Muscle of leg (tissue), 16 donors: ENCODE results near the gene SLC25A40. TPM values are rescaled to one million over a fixed set of nuclear protein-coding genes. Genes with fewer than 3 reads are reported as not detected.
"Not testable (repeated sequence)": the region's sequence is repeated elsewhere in the genome, so short reads cannot be mapped to it uniquely, and the experiment has no call there.

ENCODE experiments used
- DNase-seq: peaks from one replicate; pipeline ENCODE4 v3.0.0; 2013
- H3K27ac ChIP-seq: one replicate; pipeline ENCODE4 v1.5.1; 2013; ENCODE audit warnings: mild to moderate bottlenecking, low read length, control low read depth
- H3K27me3 ChIP-seq: one replicate; pipeline ENCODE4 v1.6.1; 2013; ENCODE audit warnings: low read length; ENCODE audit not compliant: control insufficient read depth, insufficient read depth
- H3K36me3 ChIP-seq: one replicate; pipeline ENCODE4 v1.6.1; 2013; ENCODE audit warnings: low read length; ENCODE audit not compliant: control insufficient read depth, insufficient read depth
- H3K4me1 ChIP-seq: one replicate; pipeline ENCODE4 v1.6.1; 2013; ENCODE audit warnings: low read length; ENCODE audit not compliant: control insufficient read depth, insufficient read depth
- H3K4me3 ChIP-seq: one replicate; pipeline ENCODE4 v1.5.1; 2013; ENCODE audit warnings: low read length, control low read depth
- H3K9me3 ChIP-seq: replicated peaks from 2 replicates; pipeline ENCODE4 v1.6.1; 2013; ENCODE audit warnings: low read depth, low read length; ENCODE audit not compliant: control insufficient read depth
- WGBS: methylation state at CpG from one replicate; pipeline ENCODE4 v1.1.5; 2013; ENCODE audit warnings: missing lambda C conversion rate; ENCODE audit not compliant: insufficient coverage; 5-methylcytosine and 5-hydroxymethylcytosine counted together
- long read RNA-seq, 11 donors: transcript quantifications; one replicate each; lab custom pipeline, GENCODE V29; 2026
- polyA plus RNA-seq, 8 donors: library from polyadenylated mRNA; unstranded; fragments of 120-200 nt; gene quantifications; one replicate each; pipeline versions ENCODE4 v1.2.1 to v1.2.3, GENCODE V29; 2013; ENCODE audit warnings: inconsistent platforms in 1 of 8, low replicate concordance in 1 of 8; ENCODE audit not compliant: insufficient read length in 8 of 8, insufficient read depth in 1 of 8
- total RNA-seq: library from RNA; stranded (reverse); fragments of 120-200 nt; gene quantifications from one replicate; pipeline ENCODE4 v1.2.4, GENCODE V29; 2013

SLC25A40 gene, protein sequence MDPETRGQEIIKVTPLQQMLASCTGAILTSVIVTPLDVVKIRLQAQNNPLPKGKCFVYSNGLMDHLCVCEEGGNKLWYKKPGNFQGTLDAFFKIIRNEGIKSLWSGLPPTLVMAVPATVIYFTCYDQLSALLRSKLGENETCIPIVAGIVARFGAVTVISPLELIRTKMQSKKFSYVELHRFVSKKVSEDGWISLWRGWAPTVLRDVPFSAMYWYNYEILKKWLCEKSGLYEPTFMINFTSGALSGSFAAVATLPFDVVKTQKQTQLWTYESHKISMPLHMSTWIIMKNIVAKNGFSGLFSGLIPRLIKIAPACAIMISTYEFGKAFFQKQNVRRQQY
- 9.6 TPM for total RNA-seq
- 10 to 100 TPM; 10.8 to 19.2 (median 14.2) TPM for polyA plus RNA-seq
- long read RNA-seq, donor 1: 0 reads
- long read RNA-seq, donor 2, partial matches to known transcripts: 0 of 1 reads
- long read RNA-seq, donor 2, other reads (novel, unspliced or antisense): 0 of 1 reads
- long read RNA-seq, donor 3, full-length matches to known transcripts: 1 of 1 reads
- long read RNA-seq, donor 3, partial matches to known transcripts: 0 of 1 reads
- long read RNA-seq, donor 3, other reads (novel, unspliced or antisense): 0 of 1 reads
- long read RNA-seq, donor 4: 0 reads
- long read RNA-seq, donor 5, full-length matches to known transcripts: 3 of 10 reads
- long read RNA-seq, donor 5, partial matches to known transcripts: 7 of 10 reads
- long read RNA-seq, donor 5, other reads (novel, unspliced or antisense): 0 of 10 reads
- long read RNA-seq, donor 6, partial matches to known transcripts: 5 of 6 reads
- long read RNA-seq, donor 6, other reads (novel, unspliced or antisense): 0 of 6 reads
- long read RNA-seq, donor 7, full-length matches to known transcripts: 2 of 2 reads
- long read RNA-seq, donor 7, partial matches to known transcripts: 0 of 2 reads
- long read RNA-seq, donor 7, other reads (novel, unspliced or antisense): 0 of 2 reads
- long read RNA-seq, donor 8, full-length matches to known transcripts: 2 of 2 reads
- long read RNA-seq, donor 8, partial matches to known transcripts: 0 of 2 reads
- long read RNA-seq, donor 8, other reads (novel, unspliced or antisense): 0 of 2 reads
- long read RNA-seq, donor 9, full-length matches to known transcripts: 1 of 1 reads
- long read RNA-seq, donor 9, partial matches to known transcripts: 0 of 1 reads
- long read RNA-seq, donor 9, other reads (novel, unspliced or antisense): 0 of 1 reads
- long read RNA-seq, donor 10, full-length matches to known transcripts: 5 of 5 reads
- long read RNA-seq, donor 10, partial matches to known transcripts: 0 of 5 reads
- long read RNA-seq, donor 10, other reads (novel, unspliced or antisense): 0 of 5 reads
- long read RNA-seq, donor 11: 0 reads

DNA sequence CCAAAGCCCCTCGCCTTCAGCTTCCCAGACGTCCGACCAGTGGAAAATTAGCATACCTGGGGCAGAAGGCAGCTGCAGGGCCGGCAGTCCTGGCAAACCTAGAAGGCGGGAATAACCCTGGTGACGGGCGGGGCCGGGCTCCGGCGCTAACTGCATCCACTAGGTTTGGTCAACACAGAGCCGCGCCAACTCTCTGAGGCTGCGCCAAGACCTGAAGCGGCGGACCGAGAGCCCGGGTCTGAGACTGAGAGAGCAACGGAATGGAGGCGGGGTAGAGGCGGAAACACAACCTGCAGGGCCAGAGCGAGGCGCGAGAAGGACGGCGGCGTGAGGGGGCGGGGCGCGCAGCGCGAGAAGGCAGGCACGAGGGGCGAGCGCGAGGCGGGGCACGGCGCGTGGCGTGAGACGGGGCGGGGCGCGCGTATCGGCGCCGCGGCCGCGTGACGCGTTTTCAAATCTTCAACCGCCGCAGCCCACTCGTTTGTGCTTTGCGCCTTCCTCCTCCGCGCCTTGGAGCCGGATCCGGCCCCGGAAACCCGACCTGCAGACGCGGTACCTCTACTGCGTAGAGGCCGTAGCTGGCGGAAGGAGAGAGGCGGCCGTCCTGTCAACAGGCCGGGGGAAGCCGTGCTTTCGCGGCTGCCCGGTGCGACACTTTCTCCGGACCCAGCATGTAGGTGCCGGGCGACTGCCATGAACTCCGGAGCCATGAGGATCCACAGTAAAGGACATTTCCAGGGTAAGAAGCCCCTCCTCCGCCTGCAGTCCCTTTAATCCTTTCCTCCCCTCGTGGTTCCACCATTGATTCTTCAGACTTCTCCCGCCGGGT, at the start of gene SLC25A40, which contains the start of gene DBF4:
Gene SLC25A40 (minus strand): TSS at position 321 of the 829 bp plus-strand sequence. CDS start 17,633 bp downstream, outside the sequence.
Gene DBF4 (plus strand): TSS at position 454 of the 829 bp plus-strand sequence. CDS start 240 bp downstream, at position 694.
- under 1% methylated on average over 84 of the region's 84 CpGs for WGBS
- Histone ChIP-seq H3K4me1 (peaks cover 2% of the 10 kb centered on the region), H3K27ac (peak within 1 kb of the TSS; percentile 99), H3K27me3 (no peaks in the 10 kb centered on the region), H3K36me3 (peaks cover 4% of the 10 kb centered on the region), H3K9me3 (peaks cover 9% of the 10 kb centered on the region), H3K4me3 (peak within 1 kb of the TSS; percentile 93)
- peak; percentile 97 for DNase-seq

DNA sequence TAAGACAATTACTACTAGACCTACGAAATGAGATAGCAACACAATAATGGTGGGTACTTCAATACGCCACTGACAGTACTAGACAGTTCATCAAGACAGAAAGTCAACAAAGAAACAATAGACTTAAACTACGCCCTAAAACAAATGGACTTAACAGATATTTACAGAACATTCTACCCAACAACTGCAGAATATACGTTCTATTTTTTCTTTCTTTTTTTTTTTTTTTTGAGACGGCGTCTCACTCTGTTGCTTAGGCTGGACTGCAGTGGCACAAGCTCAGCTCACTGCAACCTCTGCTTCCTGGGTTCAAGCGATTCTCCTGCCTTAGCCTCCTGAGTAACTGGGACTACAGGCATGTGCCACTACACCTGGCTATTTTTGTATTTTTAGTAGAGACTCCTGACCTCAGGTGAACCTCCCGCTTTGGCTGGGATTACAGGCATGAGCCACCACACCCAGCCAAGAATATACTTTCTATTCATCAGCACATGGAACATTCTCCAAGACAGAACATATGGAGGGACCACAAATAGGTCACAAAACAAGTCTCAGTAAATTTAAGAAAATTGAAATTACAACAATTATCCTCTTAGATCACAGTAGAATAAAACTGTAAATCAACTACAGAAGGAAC, 46.7 kb upstream of the SLC25A40 start:
- H3K36me3 ChIP-seq, H3K4me3 ChIP-seq, H3K4me1 ChIP-seq, DNase-seq, H3K27ac ChIP-seq, H3K9me3 ChIP-seq, H3K27me3 ChIP-seq: not testable (repeated sequence)
- WGBS: 94% methylated on average over 2 of the region's 8 CpGs

DNA sequence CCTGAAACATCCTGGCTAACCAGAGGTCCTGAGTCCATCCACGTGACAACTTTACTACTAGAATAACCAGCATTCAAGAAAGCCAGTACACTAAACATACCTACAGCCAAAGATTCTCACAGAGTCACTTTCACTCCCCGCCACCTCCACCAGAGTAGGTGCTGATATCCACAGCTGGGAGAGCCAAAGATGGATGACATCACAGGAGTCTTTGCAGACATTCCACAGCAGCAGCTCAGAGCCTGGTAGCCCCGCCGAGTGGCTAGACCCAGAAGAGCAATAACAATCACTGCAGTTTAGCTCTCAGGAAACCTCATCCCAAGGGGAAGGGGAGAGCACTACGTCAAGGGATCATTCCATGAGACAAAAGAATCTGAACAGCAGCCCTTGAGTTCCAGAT, 44.4 kb upstream of the SLC25A40 start:
- no peaks in the 10 kb centered on the region for H3K4me1 ChIP-seq
- 100% methylated on average over 1 of the region's 5 CpGs for WGBS
- H3K27ac ChIP-seq: no peak overlapping the region

DNA sequence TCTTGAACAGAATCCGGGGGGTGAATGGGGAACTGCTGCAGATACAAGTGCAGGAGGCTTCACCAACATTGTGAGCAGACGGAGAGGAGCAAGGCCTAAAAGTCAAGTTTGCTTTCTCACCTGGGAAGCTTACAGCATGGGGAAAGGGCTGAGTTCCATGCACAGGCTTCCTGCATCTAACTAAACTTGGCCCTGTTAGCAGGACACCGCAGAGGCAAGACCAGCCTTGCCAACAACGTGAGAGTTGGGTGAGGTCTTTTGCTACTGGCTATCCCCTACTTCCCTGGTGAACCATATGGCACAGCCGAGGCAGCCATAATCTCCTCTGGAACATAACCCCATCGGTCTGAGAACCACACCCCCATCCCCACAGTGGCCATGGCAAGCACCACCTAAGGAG, 43.7 kb upstream of the SLC25A40 start:
- H3K27me3 ChIP-seq: no peaks in the 10 kb centered on the region
- H3K27ac ChIP-seq: no peak overlapping the region
- no peaks in the 10 kb centered on the region for H3K4me1 ChIP-seq
- no peaks in the 10 kb centered on the region for H3K9me3 ChIP-seq
- H3K4me3 ChIP-seq: no peak overlapping the region
- WGBS: 85% methylated on average over 6 of the region's 6 CpGs
- H3K36me3 ChIP-seq: no peaks in the 10 kb centered on the region
- no peak for DNase-seq

More for the DNA sequence above, 44.4 kb upstream of the SLC25A40 start:
- H3K4me3 ChIP-seq: no peak overlapping the region
- H3K36me3 ChIP-seq: no peaks in the 10 kb centered on the region
- H3K9me3 ChIP-seq: no peaks in the 10 kb centered on the region
- H3K27me3 ChIP-seq: no peaks in the 10 kb centered on the region
- DNase-seq: no peak

DNA sequence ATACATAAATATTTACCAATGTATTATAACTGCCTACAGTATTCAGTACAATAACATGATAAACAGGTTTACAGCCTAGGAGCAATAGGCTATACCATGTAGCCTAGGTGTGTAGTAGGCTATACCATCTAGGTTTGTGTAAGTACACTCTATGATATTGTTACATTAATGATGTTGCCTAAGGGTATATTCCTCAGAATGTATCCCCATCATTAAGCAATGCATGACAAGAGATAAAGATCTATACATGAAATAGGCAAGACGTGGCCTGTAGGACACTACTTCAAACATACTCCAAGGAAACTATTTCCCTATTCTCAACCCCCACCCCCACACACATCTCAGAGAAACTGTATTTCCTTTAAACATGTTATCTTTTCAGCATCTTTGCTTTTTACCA, 42.6 kb upstream of the SLC25A40 start:
- no peaks in the 10 kb centered on the region for H3K4me1 ChIP-seq
- no peak overlapping the region for H3K27ac ChIP-seq
- H3K36me3 ChIP-seq: no peaks in the 10 kb centered on the region
- no peak for DNase-seq
- no CpG with 5 or more reads among the region's 1 CpG for WGBS
- no peak overlapping the region for H3K4me3 ChIP-seq
- no peaks in the 10 kb centered on the region for H3K27me3 ChIP-seq
- H3K9me3 ChIP-seq: no peaks in the 10 kb centered on the region

DNA sequence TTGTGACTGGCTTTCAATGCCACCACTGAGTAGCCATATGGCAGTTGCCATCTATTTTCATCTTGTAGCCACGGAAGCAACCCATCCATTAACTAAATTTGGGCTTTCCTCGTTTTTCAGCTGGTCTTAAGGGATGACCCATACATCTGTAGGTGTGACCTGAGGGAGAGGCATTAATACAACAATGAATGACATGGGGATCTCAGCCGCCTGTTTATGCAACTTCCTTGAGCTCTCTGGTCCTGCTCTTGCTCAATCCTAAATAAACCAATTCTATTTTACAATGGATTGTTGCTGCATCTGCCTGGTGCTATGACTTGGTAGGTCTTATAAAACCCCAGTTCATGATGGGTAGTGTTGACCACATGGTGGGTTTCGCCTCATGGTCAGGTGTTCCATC, 36.0 kb upstream of the SLC25A40 start:
- H3K36me3 ChIP-seq: peaks cover 3% of the 10 kb centered on the region
- H3K9me3 ChIP-seq: no peaks in the 10 kb centered on the region
- H3K27me3 ChIP-seq: no peaks in the 10 kb centered on the region
- no peak overlapping the region for H3K27ac ChIP-seq
- no peak overlapping the region for H3K4me3 ChIP-seq
- DNase-seq: no peak
- H3K4me1 ChIP-seq: no peaks in the 10 kb centered on the region
- WGBS: no CpG with 5 or more reads among the region's 4 CpGs

DNA sequence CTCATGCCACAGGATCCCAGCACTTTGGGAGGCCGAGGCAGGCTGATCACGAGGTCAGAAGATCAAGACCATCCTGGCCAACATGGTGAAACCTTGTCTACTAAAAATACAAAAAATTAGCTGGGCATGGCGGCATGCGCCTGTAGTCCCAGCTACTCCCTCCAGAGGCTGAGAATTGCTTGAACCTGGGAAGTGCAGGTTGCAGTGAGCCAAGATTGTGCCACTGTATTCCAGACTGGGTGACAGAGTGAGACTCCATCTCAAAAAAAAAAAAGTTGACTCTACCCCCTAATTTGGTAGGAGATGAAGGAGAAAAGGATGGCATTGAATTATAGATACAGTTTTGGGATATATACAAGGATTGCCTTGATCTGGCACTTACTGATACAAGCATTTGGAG, 32.7 kb upstream of the SLC25A40 start:
- H3K4me3 ChIP-seq, H3K4me1 ChIP-seq, H3K9me3 ChIP-seq, H3K27me3 ChIP-seq, H3K36me3 ChIP-seq, DNase-seq, H3K27ac ChIP-seq: not testable (repeated sequence)
- WGBS: 100% methylated on average over 4 of the region's 4 CpGs

DNA sequence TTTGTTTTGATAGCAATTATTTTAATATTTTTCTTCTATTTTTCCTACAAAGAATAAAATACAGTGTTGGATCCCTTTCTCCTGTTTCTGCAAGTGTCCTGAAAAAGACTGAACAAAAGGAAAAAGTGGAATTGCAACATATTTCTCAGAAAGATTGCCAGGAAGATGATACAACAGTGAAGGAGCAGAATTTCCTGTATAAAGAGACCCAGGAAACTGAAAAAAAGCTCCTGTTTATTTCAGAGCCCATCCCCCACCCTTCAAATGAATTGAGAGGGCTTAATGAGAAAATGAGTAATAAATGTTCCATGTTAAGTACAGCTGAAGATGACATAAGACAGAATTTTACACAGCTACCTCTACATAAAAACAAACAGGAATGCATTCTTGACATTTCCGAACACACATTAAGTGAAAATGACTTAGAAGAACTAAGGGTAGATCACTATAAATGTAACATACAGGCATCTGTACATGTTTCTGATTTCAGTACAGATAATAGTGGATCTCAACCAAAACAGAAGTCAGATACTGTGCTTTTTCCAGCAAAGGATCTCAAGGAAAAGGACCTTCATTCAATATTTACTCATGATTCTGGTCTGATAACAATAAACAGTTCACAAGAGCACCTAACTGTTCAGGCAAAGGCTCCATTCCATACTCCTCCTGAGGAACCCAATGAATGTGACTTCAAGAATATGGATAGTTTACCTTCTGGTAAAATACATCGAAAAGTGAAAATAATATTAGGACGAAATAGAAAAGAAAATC, 31.2 kb upstream of the SLC25A40 start:
- not testable (repeated sequence) for H3K36me3 ChIP-seq, H3K27me3 ChIP-seq, H3K9me3 ChIP-seq, H3K4me3 ChIP-seq, H3K4me1 ChIP-seq, H3K27ac ChIP-seq
- peak; percentile 26 for DNase-seq
- WGBS: no CpG with 5 or more reads among the region's 3 CpGs
